DMS 273 (cell line): ENCODE measurements around the gene DOCK7.
A peak's percentile ranks its signal among the peaks of the same experiment; 100 is the strongest.
"Not testable (repeated sequence)": the region's sequence is repeated elsewhere in the genome, so short reads cannot be mapped to it uniquely, and the experiment has no call there.

Experiments used
- DNase-seq: peaks from one replicate; lab custom pipeline; 2025; ENCODE audit not compliant: unreplicated experiment; lab: John Stamatoyannopoulos, UW

The DOCK7 gene

GRCh38 chr1:62698161-62698560, 10.0 kb upstream of the DOCK7 start:
- not testable (repeated sequence) for DNase-seq

GRCh38 chr1:62694479-62694878, 6.3 kb upstream of the DOCK7 start:
- not testable (repeated sequence) for DNase-seq

GRCh38 chr1:62693123-62693522, 4.9 kb upstream of the DOCK7 start:
- no peak for DNase-seq

GRCh38 chr1:62691062-62691844, 3.1 kb upstream of the DOCK7 start:
- no peak for DNase-seq

- peak; percentile 12 for DNase-seq
Observed at GRCh38 chr1:62689524-62689923, 1.3 kb upstream of the DOCK7 start.

- DNase-seq = no peak
Observed at GRCh38 chr1:62688687-62689085, 500 bp upstream of the DOCK7 start.

GRCh38 chr1:62687421-62687902, 724 bp downstream of the DOCK7 start:
- peak; percentile 81 for DNase-seq

- DNase-seq = no peak
Observed at GRCh38 chr1:62686822-62687221, 1.4 kb downstream of the DOCK7 start.

GRCh38 chr1:62685431-62685859, 2.7 kb downstream of the DOCK7 start:
- DNase-seq = no peak

- DNase-seq = no peak
Observed at GRCh38 chr1:62682531-62682930, 5.7 kb downstream of the DOCK7 start.

GRCh38 chr1:62680992-62681391, 7.2 kb downstream of the DOCK7 start:
- DNase-seq = not testable (repeated sequence)

GRCh38 chr1:62677822-62678221, 10.4 kb downstream of the DOCK7 start:
- DNase-seq = not testable (repeated sequence)

GRCh38 chr1:62676611-62677356, 11.4 kb downstream of the DOCK7 start:
- DNase-seq = no peak

GRCh38 chr1:62673629-62674028, 14.6 kb downstream of the DOCK7 start:
- no peak for DNase-seq

GRCh38 chr1:62672029-62672428, 16.2 kb downstream of the DOCK7 start:
- no peak for DNase-seq

GRCh38 chr1:62654744-62655143, 33.4 kb downstream of the DOCK7 start:
- no peak for DNase-seq

GRCh38 chr1:62652387-62652786, 35.8 kb downstream of the DOCK7 start:
- DNase-seq = no peak

- DNase-seq = no peak
Observed at GRCh38 chr1:62643283-62643682, 44.9 kb downstream of the DOCK7 start.

- DNase-seq = no peak
Observed at GRCh38 chr1:62637392-62638105, 50.6 kb downstream of the DOCK7 start.

- no peak for DNase-seq
Observed at GRCh38 chr1:62628506-62628905, 59.7 kb downstream of the DOCK7 start.

GRCh38 chr1:62625415-62625814, 62.8 kb downstream of the DOCK7 start:
- DNase-seq = no peak
